OCI-LY7 (cell line): ENCODE measurements around the gene BAZ1A.

Experiments
- CTCF ChIP-seq: fragments of 200-600 bp; sonication (generic); conservative IDR thresholded peaks from 2 replicates; pipeline ENCODE4 v1.5.1; 2014; ENCODE audit warnings: mild to moderate bottlenecking, antibody characterized with exemption, low read length, moderate library complexity, mixed read lengths
- EZH2phosphoT487 ChIP-seq: fragments of 200-600 bp; sonication (generic); IDR thresholded peaks from 2 replicates; pipeline ENCODE4 v1.6.1; 2018; ENCODE audit warnings: low read depth, borderline replicate concordance, mild to moderate bottlenecking, mixed run types, antibody characterized with exemption, low read length, moderate library complexity, mixed read lengths

- TF ChIP-seq CTCF = no peak
- TF ChIP-seq EZH2phosphoT487 = no peak
Measured at GRCh38 chr14:34781242-34781641, 93.9 kb downstream of the BAZ1A start.
